ENCODE data around the gene NPC1L1. TPM values are rescaled to one million over a fixed set of nuclear protein-coding genes. Genes with fewer than 3 reads are reported as not detected.

Gene NPC1L1
- total and polyA plus RNA-seq, 8 donors, result 0.06 to 0.50 (median 0.32) TPM; not detected in 1

- intact Hi-C loops (cut with DNase I), result no loop called here
- ATAC-seq, result no peak
- H3K36me3 ChIP-seq, result no peaks in the 10 kb centered on the region
Observed at GRCh38 chr7:44531421-44532380, 9.4 kb downstream of the NPC1L1 start.

GRCh38 chr7:44530990-44531389 lies 10.1 kb downstream of the NPC1L1 start:
- Histone ChIP-seq H3K9me3 (peaks cover 0 to 23% of the 10 kb centered on the region in 2 donors), H3K4me1 (no peaks in the 10 kb centered on the region), H3K27me3 (no peaks in the 10 kb centered on the region), H3K4me3 (no peak overlapping the region), H3K36me3 (no peaks in the 10 kb centered on the region), H3K27ac (no peak overlapping the region)
- intact Hi-C loops (cut with DNase I), result no loop called here
- TF ChIP-seq CTCF (IDR thresholded peaks at IDR 0.05), result no peak
- DNase-seq (no peak), ATAC-seq (no peak)

More at GRCh38 chr7:44531421-44532380, 9.4 kb downstream of the NPC1L1 start:
- Histone ChIP-seq H3K27ac (no peak overlapping the region), H3K4me3 (no peak overlapping the region), H3K27me3 (no peaks in the 10 kb centered on the region), H3K4me1 (no peaks in the 10 kb centered on the region), H3K9me3 (peaks cover 0 to 16% of the 10 kb centered on the region in 2 donors)
- no peak for TF ChIP-seq CTCF (IDR thresholded peaks at IDR 0.05)
- no peak for DNase-seq

- DNase-seq (no peak), ATAC-seq (no peak)
- intact Hi-C loops (cut with DNase I), result no loop called here
- Histone ChIP-seq H3K36me3 (no peaks in the 10 kb centered on the region), H3K4me3 (no peak overlapping the region), H3K4me1 (no peaks in the 10 kb centered on the region), H3K27ac (no peak overlapping the region), H3K9me3 (peaks cover 0 to 44% of the 10 kb centered on the region in 2 donors), H3K27me3 (no peaks in the 10 kb centered on the region)
- TF ChIP-seq CTCF (IDR thresholded peaks at IDR 0.05), result no peak
Observed at GRCh38 chr7:44524811-44525388, 16.2 kb downstream of the NPC1L1 start.

- DNase-seq, result no peak
- no peak for ATAC-seq
- intact Hi-C loops (cut with DNase I), result no loop called here
- Histone ChIP-seq H3K9me3 (peaks cover 0 to 34% of the 10 kb centered on the region in 2 donors), H3K4me3 (no peak overlapping the region), H3K4me1 (no peaks in the 10 kb centered on the region), H3K27me3 (no peaks in the 10 kb centered on the region), H3K27ac (no peak overlapping the region), H3K36me3 (no peaks in the 10 kb centered on the region)
- no peak for TF ChIP-seq CTCF (IDR thresholded peaks at IDR 0.05)
Observed at GRCh38 chr7:44522315-44522714, 18.8 kb downstream of the NPC1L1 start.

Data from left lung (tissue), 10 donors.